HG02623 (cell line): ENCODE data around the gene IER3.
"Not testable (repeated sequence)": the region's sequence is repeated elsewhere in the genome, so short reads cannot be mapped to it uniquely, and the experiment has no call there.

Experiments used
- ATAC-seq: cut with Tn5 transposase; IDR thresholded peaks from one replicate; pipeline ENCODE4 v1.9.1; 2021; ENCODE audit warnings: moderate library complexity; ENCODE audit not compliant: unreplicated experiment

Gene IER3

GRCh38 chr6:30769088-30769852 lies 24.9 kb upstream of the IER3 start:
- no peak for ATAC-seq

GRCh38 chr6:30768634-30769087 lies 24.3 kb upstream of the IER3 start:
- ATAC-seq, result no peak

DNA sequence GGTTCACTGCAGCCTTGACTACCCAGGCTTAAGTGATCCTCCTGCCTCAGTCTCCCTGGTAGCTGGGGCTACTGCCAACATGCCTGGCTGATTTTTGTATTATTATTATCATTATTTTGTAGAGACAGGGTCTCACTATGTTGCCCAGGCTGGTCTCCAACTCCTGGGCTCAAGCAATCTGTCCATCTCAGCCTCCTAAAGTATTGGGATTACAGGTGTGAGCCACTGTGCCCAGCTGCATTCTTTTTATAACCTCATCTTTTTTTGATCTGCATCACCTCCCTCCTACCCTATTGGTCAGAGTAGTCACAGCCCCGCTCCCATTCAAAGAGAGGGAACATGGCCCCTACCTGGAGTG lies 23.6 kb upstream of the IER3 start:
- no peak for ATAC-seq

GRCh38 chr6:30767158-30767943 lies 23.0 kb upstream of the IER3 start:
- ATAC-seq, result no peak

GRCh38 chr6:30766461-30767157 lies 22.3 kb upstream of the IER3 start:
- ATAC-seq, result no peak

- ATAC-seq, result not testable (repeated sequence)
These were observed 21.1 kb upstream of the IER3 start for GRCh38 chr6:30765495-30765894.

- ATAC-seq, result not testable (repeated sequence)
These were observed 20.2 kb upstream of the IER3 start for GRCh38 chr6:30764490-30765043.

- ATAC-seq, result no peak
These were observed 19.5 kb upstream of the IER3 start for GRCh38 chr6:30763618-30764489.

- ATAC-seq, result no peak
These were observed 18.8 kb upstream of the IER3 start for GRCh38 chr6:30763155-30763617.

DNA sequence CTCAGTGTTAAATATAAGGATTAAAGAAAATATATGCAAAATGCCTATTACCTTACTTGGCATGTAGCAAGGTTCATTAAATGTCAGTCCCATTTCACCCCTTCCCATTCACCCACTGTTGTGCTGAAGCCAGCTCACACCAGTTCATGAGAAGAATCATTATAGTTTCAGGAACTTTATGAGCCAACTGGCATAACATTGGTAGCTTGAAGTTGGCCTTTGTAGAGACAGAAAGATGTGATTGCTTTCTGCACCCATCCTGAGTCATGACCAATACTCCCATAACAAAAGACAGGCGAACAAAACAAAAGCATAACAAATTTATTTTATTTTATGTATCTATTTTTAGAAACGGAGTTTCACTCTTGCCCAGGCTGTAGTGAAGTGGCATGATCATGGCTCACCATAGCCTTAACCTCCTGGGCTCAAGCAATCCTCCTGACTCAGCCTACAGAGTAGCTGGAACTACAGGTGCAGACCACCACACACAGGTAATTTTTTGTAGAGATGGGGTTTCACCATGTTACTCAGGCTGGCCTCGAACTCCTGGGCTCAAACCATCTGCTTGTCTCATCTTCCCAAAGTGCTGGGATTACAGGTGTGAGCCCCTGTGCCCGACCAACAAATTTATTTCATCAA lies 17.6 kb upstream of the IER3 start:
- no peak for ATAC-seq

- ATAC-seq, result no peak
These were observed 16.2 kb upstream of the IER3 start for GRCh38 chr6:30760549-30760948.

DNA sequence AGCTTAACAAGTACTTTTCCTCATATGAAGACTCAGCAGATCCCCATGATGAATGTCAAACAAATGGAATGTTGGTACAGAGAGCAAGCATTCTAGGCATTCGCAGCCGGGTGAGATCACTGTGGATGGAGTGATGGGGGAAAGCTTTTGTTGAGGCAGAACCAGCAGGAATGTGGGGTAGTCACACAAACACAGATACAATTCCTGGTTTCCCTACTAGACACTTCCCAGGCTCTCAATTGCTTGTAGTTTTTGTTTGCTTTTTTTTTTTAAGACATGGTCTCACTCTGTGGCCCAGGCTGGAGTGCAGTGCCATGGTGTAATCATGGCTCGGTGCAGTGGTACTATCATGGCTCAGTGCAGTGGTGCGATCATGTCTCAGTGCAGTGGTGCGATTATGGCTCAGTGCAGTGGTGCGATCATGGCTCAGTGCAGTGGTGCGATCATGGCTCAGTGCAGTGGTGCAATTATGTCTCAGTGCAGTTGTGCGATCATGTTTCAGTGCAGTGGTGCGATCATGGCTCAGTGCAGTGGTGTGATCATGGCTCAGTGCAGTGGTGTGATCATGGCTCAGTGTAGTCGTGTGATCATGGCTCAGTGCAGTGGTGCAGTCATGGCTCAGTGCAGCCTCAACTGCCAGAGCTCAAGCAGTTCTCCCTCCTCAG lies 15.4 kb upstream of the IER3 start:
- no peak for ATAC-seq

GRCh38 chr6:30757261-30757904 lies 13.0 kb upstream of the IER3 start:
- no peak for ATAC-seq

GRCh38 chr6:30756405-30757003 lies 12.2 kb upstream of the IER3 start:
- ATAC-seq, result not testable (repeated sequence)

DNA sequence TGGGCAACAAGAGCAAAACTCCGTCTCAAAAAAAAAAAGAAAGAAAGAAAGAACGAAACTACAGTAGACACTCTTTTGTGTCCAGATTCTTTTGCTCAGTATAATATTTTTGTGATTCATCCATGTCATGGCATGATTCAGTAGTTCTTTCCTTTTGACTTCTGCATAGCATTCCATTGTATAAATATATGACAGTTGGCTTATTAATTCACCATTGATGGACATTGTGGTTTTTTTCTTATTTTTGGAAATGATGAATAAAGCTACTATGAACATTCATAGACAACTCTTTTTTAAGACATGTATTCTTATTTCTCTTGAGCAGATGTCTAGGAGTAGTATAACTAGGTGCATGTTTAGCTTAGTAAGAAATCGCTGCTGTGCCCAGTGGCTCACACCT lies 10.3 kb upstream of the IER3 start:
- no peak for ATAC-seq

DNA sequence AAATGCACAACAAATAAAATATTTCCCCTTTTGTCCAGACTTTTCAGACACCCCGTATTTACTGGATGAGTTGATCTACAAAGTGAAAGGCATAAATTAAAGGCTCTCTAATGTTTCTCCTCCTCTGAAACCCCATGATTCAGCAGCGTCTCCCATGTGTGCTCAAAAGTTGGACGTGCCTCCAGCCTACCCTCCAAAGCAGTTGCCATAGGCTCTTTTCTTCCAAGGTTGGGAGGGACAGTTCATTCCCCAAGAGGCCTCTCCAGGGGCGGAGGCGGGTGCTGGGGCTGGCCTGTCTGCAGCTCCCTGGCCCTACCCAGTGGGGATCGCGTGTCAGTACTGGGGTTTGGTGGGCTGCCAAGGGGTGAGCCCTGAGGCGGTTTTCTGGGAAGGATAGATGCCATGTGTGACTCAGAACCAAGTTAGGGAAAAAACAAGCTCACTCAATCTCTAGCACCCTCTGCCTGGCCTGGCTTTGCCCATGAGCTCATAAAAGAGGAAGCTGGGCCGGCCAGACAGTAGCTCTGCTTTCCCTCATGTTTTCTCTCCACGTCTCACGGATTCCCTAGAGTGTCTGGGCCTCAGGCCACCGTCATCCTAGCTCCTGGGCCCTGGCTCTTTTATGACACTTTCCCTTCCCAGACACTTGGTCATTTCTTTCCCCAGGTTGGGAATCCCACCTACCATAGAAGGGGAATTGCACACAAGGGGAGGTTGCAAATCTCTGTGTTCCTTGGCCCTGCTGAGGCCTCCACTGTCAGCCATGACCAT lies 8.0 kb upstream of the IER3 start:
- no peak for ATAC-seq

DNA sequence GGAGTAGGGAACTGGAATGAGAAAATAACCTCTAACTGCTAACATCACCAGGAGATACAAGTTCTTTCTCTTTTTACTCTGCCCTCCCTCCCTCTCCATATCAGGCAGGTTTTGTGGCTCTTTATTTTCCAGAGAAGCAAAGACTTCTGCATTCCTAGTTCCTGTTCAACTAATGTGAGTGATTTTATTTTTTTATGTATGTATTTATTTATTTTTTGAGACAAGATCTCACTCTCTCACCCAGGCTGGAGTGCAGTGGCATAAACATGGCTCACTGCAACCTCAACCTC lies 6.0 kb upstream of the IER3 start:
- no peak for ATAC-seq
